ENCODE measurements around the gene MYBPC1. TPM values are rescaled to one million over a fixed set of nuclear protein-coding genes. Genes with fewer than 3 reads are reported as not detected.

MYBPC1 gene
- total RNA-seq, 4 donors from 2014 or later: 2,958 to 5,874 (median 4,932) TPM

DNA sequence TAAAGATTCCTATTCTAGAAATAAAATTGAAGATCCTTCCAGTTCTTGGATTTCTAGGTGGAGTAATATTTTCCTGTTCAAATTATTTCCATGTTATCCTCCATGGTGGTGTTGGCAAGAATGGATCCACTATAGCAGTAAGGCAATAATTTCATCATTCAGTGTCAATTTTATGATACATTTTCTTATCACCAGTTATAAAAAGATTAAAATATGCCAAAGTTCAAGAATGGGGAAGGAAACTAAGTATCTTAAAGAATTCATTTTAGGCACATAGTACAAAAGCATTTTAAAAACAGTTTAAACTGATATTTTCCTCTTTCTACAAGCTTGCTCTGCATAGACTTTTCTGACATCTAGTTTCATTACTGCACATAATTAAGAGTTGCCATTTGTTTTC is 125.3 kb downstream of the MYBPC1 start:
- in situ Hi-C loops (cut with MboI; ENCODE audit: low sequenced_read_pairs in 4 of 4): no loop called here

GRCh38 chr12:101722392-101722791 is 127.6 kb downstream of the MYBPC1 start:
- Histone ChIP-seq H3K27me3 (no peaks in the 10 kb centered on the region), H3K36me3 (peaks cover 0 to 28% of the 10 kb centered on the region in 2 donors), H3K4me1 (no peaks in the 10 kb centered on the region), H3K9me3 (no peaks in the 10 kb centered on the region), H3K4me3 (no peak overlapping the region), H3K27ac (no peak overlapping the region)
- ATAC-seq (no peak), DNase-seq (no peak)
- intact Hi-C loops (cut with DNase I; ENCODE audit: low total_unique reads): no loop called here
- in situ Hi-C loops (cut with MboI; ENCODE audit: low sequenced_read_pairs in 4 of 4): no loop called here
- TF ChIP-seq CTCF (IDR thresholded peaks at IDR 0.05 in 4 of 5, conservative IDR thresholded peaks at IDR 0.05 in 1 of 5) (no peak), POLR2A (IDR thresholded peaks at IDR 0.05) (no peak)

More for the DNA sequence above, 125.3 kb downstream of the MYBPC1 start:
- no peak for ATAC-seq
- no peak for DNase-seq
- intact Hi-C loops (cut with DNase I; ENCODE audit: low total_unique reads): no loop called here
- H3K27me3 ChIP-seq: no peaks in the 10 kb centered on the region
- peaks cover 0 to 6% of the 10 kb centered on the region in 2 donors for H3K36me3 ChIP-seq
- H3K9me3 ChIP-seq: no peaks in the 10 kb centered on the region
- TF ChIP-seq POLR2A (IDR thresholded peaks at IDR 0.05) (no peak), CTCF (IDR thresholded peaks at IDR 0.05 in 4 of 5, conservative IDR thresholded peaks at IDR 0.05 in 1 of 5) (no peak)
- no peak overlapping the region for H3K4me3 ChIP-seq
- H3K27ac ChIP-seq: no peak overlapping the region
- H3K4me1 ChIP-seq: no peaks in the 10 kb centered on the region

DNA sequence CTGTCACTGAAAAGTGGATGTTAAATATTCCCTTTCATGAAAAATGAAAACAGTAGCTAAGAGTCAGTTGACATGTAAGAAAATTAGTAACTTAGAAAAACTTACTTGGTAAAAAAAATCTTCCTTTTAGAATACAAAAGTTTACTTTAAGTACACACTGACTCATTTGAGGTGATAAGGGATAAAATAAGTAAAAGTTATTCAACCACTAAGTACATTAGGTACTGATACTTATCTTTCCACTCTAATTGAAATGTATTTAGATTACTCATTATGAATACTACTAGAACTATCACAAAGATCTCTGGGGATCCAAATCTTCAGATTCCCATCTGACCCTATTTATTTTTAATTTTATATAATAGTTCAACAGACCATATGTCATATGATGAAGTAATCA is 132.3 kb downstream of the MYBPC1 start:
- TF ChIP-seq POLR2A (IDR thresholded peaks at IDR 0.05) (no peak), CTCF (IDR thresholded peaks at IDR 0.05 in 4 of 5, conservative IDR thresholded peaks at IDR 0.05 in 1 of 5) (no peak)
- H3K36me3 ChIP-seq: peaks cover 0 to 72% of the 10 kb centered on the region in 2 donors
- H3K4me3 ChIP-seq: no peak overlapping the region
- in situ Hi-C loops (cut with MboI; ENCODE audit: low sequenced_read_pairs in 4 of 4): no loop called here
- H3K9me3 ChIP-seq: no peaks in the 10 kb centered on the region
- ATAC-seq (no peak), DNase-seq (no peak)
- H3K4me1 ChIP-seq: no peaks in the 10 kb centered on the region
- no peak overlapping the region for H3K27ac ChIP-seq
- intact Hi-C loops (cut with DNase I; ENCODE audit: low total_unique reads): no loop called here
- H3K27me3 ChIP-seq: no peaks in the 10 kb centered on the region

DNA sequence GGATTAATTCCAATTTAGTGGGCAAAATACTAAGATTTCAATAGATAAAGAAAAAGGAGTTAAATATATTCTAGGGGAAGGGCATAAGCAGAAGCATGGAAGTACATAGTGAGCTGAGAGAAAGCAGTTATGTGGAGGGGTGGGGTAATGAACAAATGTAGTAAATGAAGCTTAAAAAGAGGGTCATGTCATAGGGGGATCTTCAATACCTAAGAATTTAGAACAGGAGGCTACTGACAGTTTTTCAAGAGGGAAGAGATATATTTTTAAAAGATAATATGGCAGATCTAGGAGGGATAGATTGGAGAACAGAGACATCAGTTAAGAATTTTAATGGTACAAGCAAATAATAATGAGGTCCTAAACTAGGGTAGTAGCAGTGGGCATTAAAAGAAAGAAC is 135.1 kb downstream of the MYBPC1 start:
- Histone ChIP-seq H3K4me1 (no peaks in the 10 kb centered on the region), H3K27me3 (no peaks in the 10 kb centered on the region), H3K9me3 (no peaks in the 10 kb centered on the region), H3K36me3 (peaks cover 0 to 80% of the 10 kb centered on the region in 2 donors), H3K27ac (no peak overlapping the region), H3K4me3 (no peak overlapping the region)
- intact Hi-C loops (cut with DNase I; ENCODE audit: low total_unique reads): no loop called here
- in situ Hi-C loops (cut with MboI; ENCODE audit: low sequenced_read_pairs in 4 of 4): no loop called here
- no peak for DNase-seq
- TF ChIP-seq POLR2A (IDR thresholded peaks at IDR 0.05) (no peak), CTCF (IDR thresholded peaks at IDR 0.05 in 4 of 5, conservative IDR thresholded peaks at IDR 0.05 in 1 of 5) (no peak)
- ATAC-seq: no peak

GRCh38 chr12:101732318-101732717 is 137.5 kb downstream of the MYBPC1 start:
- TF ChIP-seq POLR2A (IDR thresholded peaks at IDR 0.05): no peak
- TF ChIP-seq CTCF (IDR thresholded peaks at IDR 0.05 in 4 of 5, conservative IDR thresholded peaks at IDR 0.05 in 1 of 5): no peak
- no peaks in the 10 kb centered on the region for H3K27me3 ChIP-seq
- H3K9me3 ChIP-seq: no peaks in the 10 kb centered on the region
- peaks cover 0 to 64% of the 10 kb centered on the region in 2 donors for H3K36me3 ChIP-seq
- H3K4me3 ChIP-seq: no peak overlapping the region
- DNase-seq: no peak
- intact Hi-C loops (cut with DNase I; ENCODE audit: low total_unique reads) (no loop called here), in situ Hi-C loops (cut with MboI; ENCODE audit: low sequenced_read_pairs in 4 of 4) (no loop called here)
- no peak overlapping the region for H3K27ac ChIP-seq
- ATAC-seq: no peak
- no peaks in the 10 kb centered on the region for H3K4me1 ChIP-seq
